Peyer's patch (tissue), 4 donors: ENCODE results near the gene OSBPL10.

Experiments
- CTCF ChIP-seq, 6 experiments: fragments of 450-650 bp in 4 of 6; fragments of 200-600 bp in 2 of 6; sonication (generic) in 1 of 6; IDR thresholded peaks; one replicate each; pipeline ENCODE4 v1.5.1; 2017 to 2019; ENCODE audit warnings: antibody characterized with exemption in 6 of 6, mild to moderate bottlenecking in 3 of 6, moderate library complexity in 1 of 6
- POLR2A ChIP-seq, 2 donors: fragments of 450-650 bp; IDR thresholded peaks; one replicate each; pipeline ENCODE4 v1.5.1; 2017; ENCODE audit warnings: antibody characterized with exemption in 2 of 2, mild to moderate bottlenecking in 2 of 2, moderate library complexity in 2 of 2

- TF ChIP-seq CTCF (IDR thresholded peaks at IDR 0.05), result no peak
- no peak for TF ChIP-seq POLR2A (IDR thresholded peaks at IDR 0.05)
Observed at GRCh38 chr3:31750341-31750740, 230.7 kb downstream of the OSBPL10 start.
